WTC11 (cell line): Measurements from ENCODE around the gene ATCAY.

ENCODE experiments used
- CTCF ChIP-seq: fragments of 200-600 bp; IDR thresholded peaks from 2 replicates; pipeline ENCODE4 v1.8.0; 2022; ENCODE audit warnings: antibody characterized with exemption
- E2F1 ChIP-seq: sonication (generic); formaldehyde crosslinking; IDR thresholded peaks from 2 replicates; pipeline ENCODE4 v1.8.0; 2022; ENCODE audit warnings: mild to moderate bottlenecking, missing genetic modification reagents
- KAT7 ChIP-seq: sonication (generic); formaldehyde crosslinking; IDR thresholded peaks from 2 replicates; pipeline ENCODE4 v1.8.1; 2023; ENCODE audit warnings: missing genetic modification reagents, mild to moderate bottlenecking, borderline replicate concordance
- NR1H2 ChIP-seq: sonication (generic); formaldehyde crosslinking; IDR thresholded peaks from 2 replicates; pipeline ENCODE4 v1.9.0; 2021; ENCODE audit warnings: mild to moderate bottlenecking, moderate library complexity, missing genetic modification reagents
- NR3C1 ChIP-seq: sonication (generic); formaldehyde crosslinking; conservative IDR thresholded peaks from 2 replicates; pipeline ENCODE4 v1.8.1; 2023; ENCODE audit warnings: low read depth, mild to moderate bottlenecking, missing genetic modification reagents
- RELA ChIP-seq: sonication (generic); formaldehyde crosslinking; IDR thresholded peaks from 2 replicates; pipeline ENCODE4 v1.8.1; 2022; ENCODE audit warnings: missing genetic modification reagents, mild to moderate bottlenecking, borderline replicate concordance
- ZBTB21 ChIP-seq: sonication (generic); formaldehyde crosslinking; IDR thresholded peaks from 2 replicates; pipeline ENCODE4 v1.8.1; 2023; ENCODE audit warnings: mild to moderate bottlenecking, missing genetic modification reagents, borderline replicate concordance
- TF ChIP-seq, protein P1 (sequence below): fragments of 250-450 bp; sonication (Bioruptor Pico); IDR thresholded peaks from 2 replicates; pipeline ENCODE4 v1.9.0; 2021; ENCODE audit warnings: mild to moderate bottlenecking

DNA sequence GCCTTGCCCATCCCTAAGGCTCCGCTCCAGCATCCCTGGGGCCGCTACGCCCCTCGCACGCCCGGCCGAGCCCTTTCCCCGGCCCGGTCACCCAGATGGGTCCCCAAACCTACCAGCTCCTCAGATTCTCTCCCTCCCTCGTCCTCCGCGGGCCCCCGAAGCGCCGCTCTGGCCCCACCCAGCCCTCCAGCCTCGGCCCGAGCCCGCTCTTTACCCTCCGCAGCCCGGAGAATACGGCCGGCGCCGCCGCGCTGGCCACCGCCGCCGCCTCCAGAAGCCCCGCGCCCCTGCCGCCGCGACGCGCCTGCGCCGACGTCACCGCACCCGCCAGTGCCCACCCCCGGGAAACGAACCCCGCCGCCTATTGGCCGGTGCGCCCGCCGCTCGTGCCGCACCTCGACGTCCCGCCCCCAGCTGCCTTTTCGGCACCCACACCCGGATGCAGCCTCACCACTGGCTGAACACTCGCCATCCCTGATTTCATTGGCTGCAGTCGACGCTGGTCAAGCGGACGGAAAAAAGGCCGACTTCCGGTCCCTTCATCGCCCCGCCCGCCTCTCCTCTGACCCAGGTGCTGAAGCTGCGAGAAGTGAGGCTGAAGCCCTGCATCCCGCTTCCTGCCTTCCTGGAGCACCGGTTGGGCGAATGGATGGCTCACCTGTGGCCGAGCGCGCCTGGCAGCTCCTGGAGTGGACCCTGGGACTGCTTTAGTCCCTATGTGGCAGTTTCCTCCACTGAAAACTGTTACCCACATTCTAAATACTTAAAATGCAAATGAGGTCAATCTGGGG, 90.5 kb downstream of the ATCAY start, which contains the start of gene DAPK3:
- TF ChIP-seq E2F1 (CRISPR knock-in tag) (no peak), KAT7 (CRISPR knock-in tag) (0 out of 2 replicates have a peak, but pooled peaks have one; percentile 74), ZBTB21 (CRISPR knock-in tag) (no peak), CTCF (no peak), NR1H2 (no peak), NR3C1 (no peak), RELA (CRISPR knock-in tag) (no peak)
- TF ChIP-seq, protein P1, sequence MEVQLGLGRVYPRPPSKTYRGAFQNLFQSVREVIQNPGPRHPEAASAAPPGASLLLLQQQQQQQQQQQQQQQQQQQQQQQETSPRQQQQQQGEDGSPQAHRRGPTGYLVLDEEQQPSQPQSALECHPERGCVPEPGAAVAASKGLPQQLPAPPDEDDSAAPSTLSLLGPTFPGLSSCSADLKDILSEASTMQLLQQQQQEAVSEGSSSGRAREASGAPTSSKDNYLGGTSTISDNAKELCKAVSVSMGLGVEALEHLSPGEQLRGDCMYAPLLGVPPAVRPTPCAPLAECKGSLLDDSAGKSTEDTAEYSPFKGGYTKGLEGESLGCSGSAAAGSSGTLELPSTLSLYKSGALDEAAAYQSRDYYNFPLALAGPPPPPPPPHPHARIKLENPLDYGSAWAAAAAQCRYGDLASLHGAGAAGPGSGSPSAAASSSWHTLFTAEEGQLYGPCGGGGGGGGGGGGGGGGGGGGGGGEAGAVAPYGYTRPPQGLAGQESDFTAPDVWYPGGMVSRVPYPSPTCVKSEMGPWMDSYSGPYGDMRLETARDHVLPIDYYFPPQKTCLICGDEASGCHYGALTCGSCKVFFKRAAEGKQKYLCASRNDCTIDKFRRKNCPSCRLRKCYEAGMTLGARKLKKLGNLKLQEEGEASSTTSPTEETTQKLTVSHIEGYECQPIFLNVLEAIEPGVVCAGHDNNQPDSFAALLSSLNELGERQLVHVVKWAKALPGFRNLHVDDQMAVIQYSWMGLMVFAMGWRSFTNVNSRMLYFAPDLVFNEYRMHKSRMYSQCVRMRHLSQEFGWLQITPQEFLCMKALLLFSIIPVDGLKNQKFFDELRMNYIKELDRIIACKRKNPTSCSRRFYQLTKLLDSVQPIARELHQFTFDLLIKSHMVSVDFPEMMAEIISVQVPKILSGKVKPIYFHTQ (CRISPR knock-in tag), result peak; percentile 83
